Measurements from ENCODE around the gene SLC22A15. TPM values are rescaled to one million over a fixed set of nuclear protein-coding genes. Genes with fewer than 3 reads are reported as not detected.

SLC22A15 gene
- total RNA-seq, 1 donor from 2014 or later, result 12.0 TPM

- Histone ChIP-seq H3K79me2 (ENCODE audit: insufficient read depth, low read length) (no peaks in the 10 kb centered on the region), H3K9ac (ENCODE audit: low read length) (no peak overlapping the region), H3K27me3 (ENCODE audit: insufficient read depth, low read length) (no peaks in the 10 kb centered on the region), H2AFZ (ENCODE audit: low read depth, low read length) (no peak overlapping the region), H3K27ac (ENCODE audit: low read depth, low read length) (no peak overlapping the region), H3K9me3 (ENCODE audit: insufficient read depth, low read depth, low read length) (no peaks in the 10 kb centered on the region), H3K4me1 (ENCODE audit: insufficient read depth, low read length) (no peaks in the 10 kb centered on the region), H3K36me3 (ENCODE audit: insufficient read depth, low read length) (no peaks in the 10 kb centered on the region), H3K4me2 (ENCODE audit: low read length) (no peak overlapping the region), H4K20me1 (ENCODE audit: insufficient read depth, low read length) (no peaks in the 10 kb centered on the region), H3K4me3 (ENCODE audit: insufficient read depth, low read depth, low read length) (no peak overlapping the region)
- TF ChIP-seq EZH2 (IDR thresholded peaks at IDR 0.05; ENCODE audit: insufficient read depth, low read length) (no peak), CTCF (IDR thresholded peaks at IDR 0.05; ENCODE audit: insufficient read depth, low read depth, low read length) (no peak)
- DNase-seq (ENCODE audit: low read depth) (no peak), FAIRE-seq (no peak)
- Mint-ChIP-seq H3K4me1 (ENCODE audit: low read depth, unreplicated experiment) (no peaks in the 10 kb centered on the region), H3K27ac (ENCODE audit: unreplicated experiment) (no peak overlapping the region), H3K9me3 (ENCODE audit: unreplicated experiment) (no peaks in the 10 kb centered on the region), H3K36me3 (ENCODE audit: low read depth, unreplicated experiment) (peaks cover 11% of the 10 kb centered on the region), H3K4me3 (ENCODE audit: unreplicated experiment) (no peak overlapping the region), H3K27me3 (ENCODE audit: low read depth, unreplicated experiment) (no peaks in the 10 kb centered on the region)
Observed at GRCh38 chr1:116015679-116016078, 39.4 kb downstream of the SLC22A15 start.

- H3K36me3 ChIP-seq (ENCODE audit: insufficient read depth, low read length), result no peaks in the 10 kb centered on the region
- TF ChIP-seq CTCF (IDR thresholded peaks at IDR 0.05; ENCODE audit: insufficient read depth, low read depth, low read length) (no peak), EZH2 (IDR thresholded peaks at IDR 0.05; ENCODE audit: insufficient read depth, low read length) (no peak)
- H3K9ac ChIP-seq (ENCODE audit: low read length), result no peak overlapping the region
- H3K27ac Mint-ChIP-seq (ENCODE audit: unreplicated experiment), result no peak overlapping the region
- no peak overlapping the region for H3K4me3 ChIP-seq (ENCODE audit: insufficient read depth, low read depth, low read length)
- H3K27me3 ChIP-seq (ENCODE audit: insufficient read depth, low read length), result no peaks in the 10 kb centered on the region
- H3K36me3 Mint-ChIP-seq (ENCODE audit: low read depth, unreplicated experiment), result peaks cover 19% of the 10 kb centered on the region
- no peaks in the 10 kb centered on the region for H3K27me3 Mint-ChIP-seq (ENCODE audit: low read depth, unreplicated experiment)
- FAIRE-seq (no peak), DNase-seq (ENCODE audit: low read depth) (no peak)
- no peak overlapping the region for H3K4me3 Mint-ChIP-seq (ENCODE audit: unreplicated experiment)
- H3K4me1 ChIP-seq (ENCODE audit: insufficient read depth, low read length), result no peaks in the 10 kb centered on the region
- no peak overlapping the region for H3K4me2 ChIP-seq (ENCODE audit: low read length)
- H3K9me3 Mint-ChIP-seq (ENCODE audit: unreplicated experiment), result no peaks in the 10 kb centered on the region
- no peaks in the 10 kb centered on the region for H4K20me1 ChIP-seq (ENCODE audit: insufficient read depth, low read length)
- H3K9me3 ChIP-seq (ENCODE audit: insufficient read depth, low read depth, low read length), result no peaks in the 10 kb centered on the region
- H3K4me1 Mint-ChIP-seq (ENCODE audit: low read depth, unreplicated experiment), result no peaks in the 10 kb centered on the region
- no peak overlapping the region for H3K27ac ChIP-seq (ENCODE audit: low read depth, low read length)
- H3K79me2 ChIP-seq (ENCODE audit: insufficient read depth, low read length), result no peaks in the 10 kb centered on the region
- H2AFZ ChIP-seq (ENCODE audit: low read depth, low read length), result no peak overlapping the region
Observed at GRCh38 chr1:116018007-116018406, 41.7 kb downstream of the SLC22A15 start.

DNA sequence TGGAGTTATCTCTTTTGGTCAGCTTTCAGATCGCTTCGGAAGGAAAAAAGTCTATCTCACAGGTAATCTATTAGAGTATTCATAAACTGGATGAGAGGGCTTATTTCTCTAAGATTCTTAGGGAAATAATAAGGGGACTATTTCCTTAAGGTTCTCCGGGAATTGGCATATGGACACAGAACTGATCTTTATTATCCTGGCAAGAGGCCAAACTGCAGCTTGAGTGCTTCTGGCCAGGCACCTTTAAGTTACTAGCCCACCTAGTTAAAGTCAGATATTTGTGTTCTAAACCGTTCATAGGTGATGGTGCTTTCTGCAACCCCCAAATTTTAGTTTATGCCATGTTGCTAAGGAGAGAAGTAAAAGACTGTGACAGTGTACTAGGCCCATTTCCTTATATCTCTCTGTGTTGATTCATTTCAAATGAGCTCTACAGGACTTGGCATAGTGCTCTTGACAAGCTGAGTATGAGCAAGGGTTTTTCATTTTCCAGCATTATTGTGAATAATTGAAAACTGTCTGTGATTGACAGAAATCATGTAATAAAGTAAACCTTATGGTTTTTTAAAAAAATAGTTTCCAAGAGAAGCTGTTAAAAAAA lies 43.4 kb downstream of the SLC22A15 start:
- no peak for TF ChIP-seq CTCF (IDR thresholded peaks at IDR 0.05; ENCODE audit: insufficient read depth, low read depth, low read length)
- TF ChIP-seq EZH2 (IDR thresholded peaks at IDR 0.05; ENCODE audit: insufficient read depth, low read length), result no peak
- no peak overlapping the region for H3K27ac ChIP-seq (ENCODE audit: low read depth, low read length)
- H3K36me3 Mint-ChIP-seq (ENCODE audit: low read depth, unreplicated experiment), result peaks cover 19% of the 10 kb centered on the region

More for the DNA sequence above, 43.4 kb downstream of the SLC22A15 start:
- H3K4me3 Mint-ChIP-seq (ENCODE audit: unreplicated experiment), result no peak overlapping the region
- H3K9me3 Mint-ChIP-seq (ENCODE audit: unreplicated experiment), result no peaks in the 10 kb centered on the region
- Histone ChIP-seq H3K27me3 (ENCODE audit: insufficient read depth, low read length) (no peaks in the 10 kb centered on the region), H3K4me2 (ENCODE audit: low read length) (no peak overlapping the region), H4K20me1 (ENCODE audit: insufficient read depth, low read length) (no peaks in the 10 kb centered on the region), H3K36me3 (ENCODE audit: insufficient read depth, low read length) (no peaks in the 10 kb centered on the region), H3K79me2 (ENCODE audit: insufficient read depth, low read length) (no peaks in the 10 kb centered on the region), H3K4me3 (ENCODE audit: insufficient read depth, low read depth, low read length) (no peak overlapping the region), H3K4me1 (ENCODE audit: insufficient read depth, low read length) (no peaks in the 10 kb centered on the region), H3K9ac (ENCODE audit: low read length) (no peak overlapping the region), H3K9me3 (ENCODE audit: insufficient read depth, low read depth, low read length) (no peaks in the 10 kb centered on the region), H2AFZ (ENCODE audit: low read depth, low read length) (no peak overlapping the region)
- no peak overlapping the region for H3K27ac Mint-ChIP-seq (ENCODE audit: unreplicated experiment)
- H3K4me1 Mint-ChIP-seq (ENCODE audit: low read depth, unreplicated experiment), result no peaks in the 10 kb centered on the region
- DNase-seq (ENCODE audit: low read depth), result no peak
- H3K27me3 Mint-ChIP-seq (ENCODE audit: low read depth, unreplicated experiment), result no peaks in the 10 kb centered on the region
- FAIRE-seq, result no peak

Data from astrocyte (in vitro differentiated cells and primary cell).